ENCODE data around the gene ACOXL. TPM values are rescaled to one million over a fixed set of nuclear protein-coding genes. Genes with fewer than 3 reads are reported as not detected.

Gene ACOXL
- total RNA-seq, 2 experiments from 2014 or later: not detected

- Mint-ChIP-seq H3K36me3 (ENCODE audit: low read depth) (no peaks in the 10 kb centered on the region), H3K9me3 (peaks cover 2% of the 10 kb centered on the region), H3K27me3 (peaks cover 6% of the 10 kb centered on the region), H3K27ac (no peak overlapping the region), H3K4me1 (ENCODE audit: low read depth) (peaks cover 9% of the 10 kb centered on the region), H3K4me3 (no peak overlapping the region)
- POLR2A ChIA-PET: no interaction called here
- peaks cover 3% of the 10 kb centered on the region for H3K4me1 ChIP-seq (ENCODE audit: insufficient read depth, low read length)
- peaks cover 7 to 10% of the 10 kb centered on the region in 2 experiments for H3K9me3 ChIP-seq (ENCODE audit: control insufficient read depth in 1 of 2, insufficient read depth in 1 of 2, low read length in 2 of 2)
- H3K36me3 ChIP-seq (ENCODE audit: insufficient read depth, low read length): no peaks in the 10 kb centered on the region
- H3K27me3 ChIP-seq (ENCODE audit: control insufficient read depth in 1 of 2, insufficient read depth in 2 of 2, low read length in 2 of 2): peaks cover 0 to 5% of the 10 kb centered on the region in 2 experiments
- H3K27ac ChIP-seq (ENCODE audit: low read depth in 1 of 2, low read length in 2 of 2): no peak overlapping the region
- DNase-seq (no peak), ATAC-seq (ENCODE audit: poor library complexity) (no peak)
- intact Hi-C loops (cut with DNase I, micrococcal nuclease): no loop called here
- no peak overlapping the region for H3K4me3 ChIP-seq (ENCODE audit: low read length)
- CTCF ChIA-PET: interaction anchor here (0.6 kb wide), 1 partner anchor 478 kb away, joined by 4 read pairs; no protein-coding TSS in a partner anchor
- no peak for TF ChIP-seq CTCF (IDR thresholded peaks at IDR 0.05)
Observed at GRCh38 chr2:111058264-111058663, 325.9 kb downstream of the ACOXL start.

GRCh38 chr2:111061191-111061590 is 328.8 kb downstream of the ACOXL start:
- CTCF ChIA-PET: no interaction called here
- Mint-ChIP-seq H3K4me3 (no peak overlapping the region), H3K27me3 (peaks cover 4% of the 10 kb centered on the region), H3K9me3 (peaks cover 2% of the 10 kb centered on the region), H3K4me1 (ENCODE audit: low read depth) (peaks cover 2% of the 10 kb centered on the region), H3K27ac (no peak overlapping the region), H3K36me3 (ENCODE audit: low read depth) (no peaks in the 10 kb centered on the region)
- H3K27me3 ChIP-seq (ENCODE audit: control insufficient read depth in 1 of 2, insufficient read depth in 2 of 2, low read length in 2 of 2): peaks cover 0 to 2% of the 10 kb centered on the region in 2 experiments
- DNase-seq (no peak), ATAC-seq (ENCODE audit: poor library complexity) (no peak)
- POLR2A ChIA-PET: no interaction called here
- intact Hi-C loops (cut with DNase I, micrococcal nuclease): no loop called here
- peaks cover 7 to 10% of the 10 kb centered on the region in 2 experiments for H3K9me3 ChIP-seq (ENCODE audit: control insufficient read depth in 1 of 2, insufficient read depth in 1 of 2, low read length in 2 of 2)
- no peaks in the 10 kb centered on the region for H3K4me1 ChIP-seq (ENCODE audit: insufficient read depth, low read length)
- H3K27ac ChIP-seq (ENCODE audit: low read depth in 1 of 2, low read length in 2 of 2): no peak overlapping the region
- TF ChIP-seq CTCF (IDR thresholded peaks at IDR 0.05): no peak
- no peaks in the 10 kb centered on the region for H3K36me3 ChIP-seq (ENCODE audit: insufficient read depth, low read length)
- no peak overlapping the region for H3K4me3 ChIP-seq (ENCODE audit: low read length)

- DNase-seq (no peak), ATAC-seq (ENCODE audit: poor library complexity) (no peak)
- Histone ChIP-seq H3K9me3 (ENCODE audit: control insufficient read depth in 1 of 2, insufficient read depth in 1 of 2, low read length in 2 of 2) (peaks cover 7 to 10% of the 10 kb centered on the region in 2 experiments), H3K4me3 (ENCODE audit: low read length) (no peak overlapping the region), H3K27me3 (ENCODE audit: control insufficient read depth in 1 of 2, insufficient read depth in 2 of 2, low read length in 2 of 2) (peaks cover 0 to 2% of the 10 kb centered on the region in 2 experiments), H3K36me3 (ENCODE audit: insufficient read depth, low read length) (no peaks in the 10 kb centered on the region), H3K4me1 (ENCODE audit: insufficient read depth, low read length) (no peaks in the 10 kb centered on the region), H3K27ac (ENCODE audit: low read depth in 1 of 2, low read length in 2 of 2) (no peak overlapping the region)
- no peak for TF ChIP-seq CTCF (IDR thresholded peaks at IDR 0.05)
- ChIA-PET CTCF (no interaction called here), POLR2A (no interaction called here)
- Mint-ChIP-seq H3K36me3 (ENCODE audit: low read depth) (no peaks in the 10 kb centered on the region), H3K27me3 (peaks cover 4% of the 10 kb centered on the region), H3K27ac (no peak overlapping the region), H3K4me3 (no peak overlapping the region), H3K9me3 (peaks cover 2% of the 10 kb centered on the region), H3K4me1 (ENCODE audit: low read depth) (peaks cover 5% of the 10 kb centered on the region)
- intact Hi-C loops (cut with DNase I, micrococcal nuclease): no loop called here
Observed at GRCh38 chr2:111062417-111062816, 330.0 kb downstream of the ACOXL start.

All from CD4-positive, alpha-beta T cell (primary cell).